NCI-H2196 treated with DMSO at 0.1 percent for 48 hours (cell line): Measurements from ENCODE around the gene CFTR.
"Not testable (repeated sequence)": the region's sequence is repeated elsewhere in the genome, so short reads cannot be mapped to it uniquely, and the experiment has no call there.

Source experiments
- DNase-seq: peaks from one replicate; lab custom pipeline; 2025; ENCODE audit not compliant: unreplicated experiment; lab: John Stamatoyannopoulos, UW

The CFTR gene

GRCh38 chr7:117479225-117480054, at the start of gene CFTR:
TSS of gene CFTR (plus strand) at chr7:117480025. CDS start at chr7:117480095, 70 bp downstream.
- no peak for DNase-seq

GRCh38 chr7:117435475-117436043, 44.3 kb upstream of the CFTR start:
- DNase-seq: no peak

- DNase-seq: no peak
These were observed 35.2 kb upstream of the CFTR start for GRCh38 chr7:117444646-117445045.

GRCh38 chr7:117445206-117445605, 34.6 kb upstream of the CFTR start:
- no peak for DNase-seq

- DNase-seq: no peak
These were observed 33.5 kb upstream of the CFTR start for GRCh38 chr7:117446220-117446815.

- no peak for DNase-seq
These were observed 31.2 kb upstream of the CFTR start for GRCh38 chr7:117448655-117449054.

- peak; percentile 13 for DNase-seq
These were observed 20.7 kb upstream of the CFTR start for GRCh38 chr7:117458977-117459583.

GRCh38 chr7:117459735-117460134, 20.1 kb upstream of the CFTR start:
- DNase-seq: no peak

- DNase-seq: not testable (repeated sequence)
These were observed 19.0 kb upstream of the CFTR start for GRCh38 chr7:117460815-117461214.

GRCh38 chr7:117468174-117468573, 11.7 kb upstream of the CFTR start:
- no peak for DNase-seq

GRCh38 chr7:117470777-117471176, 9.0 kb upstream of the CFTR start:
- DNase-seq: no peak

GRCh38 chr7:117472335-117472734, 7.5 kb upstream of the CFTR start:
- no peak for DNase-seq

- no peak for DNase-seq
These were observed 3.1 kb upstream of the CFTR start for GRCh38 chr7:117476557-117477215.

GRCh38 chr7:117478836-117479224, 995 bp upstream of the CFTR start:
- no peak for DNase-seq

GRCh38 chr7:117480055-117480362, 184 bp downstream of the CFTR start:
- DNase-seq: no peak

GRCh38 chr7:117480978-117481377, 1.2 kb downstream of the CFTR start:
- no peak for DNase-seq

- no peak for DNase-seq
These were observed 5.3 kb downstream of the CFTR start for GRCh38 chr7:117485118-117485620.

- no peak for DNase-seq
These were observed 9.2 kb downstream of the CFTR start for GRCh38 chr7:117489016-117489415.

- no peak for DNase-seq
These were observed 9.6 kb downstream of the CFTR start for GRCh38 chr7:117489430-117489829.

GRCh38 chr7:117489911-117490310, 10.1 kb downstream of the CFTR start:
- no peak for DNase-seq

- DNase-seq: no peak
These were observed 12.8 kb downstream of the CFTR start for GRCh38 chr7:117492649-117493048.
